Stimulated activated CD8-positive, alpha-beta memory T cell treated with anti-CD3 and anti-CD28 coated beads, Interleukin-15, amount 100 ng/mL, for 1 hour (primary cell): ENCODE measurements around the gene AOPEP.

Experiments used
- DNase-seq: peaks from one replicate; pipeline ENCODE4 v3.0.0-alpha.2; 2020; ENCODE audit warnings: low read depth

The AOPEP gene

GRCh38 chr9:95062596-95063065 is 336.1 kb downstream of the AOPEP start:
- no peak for DNase-seq

- no peak for DNase-seq
Observed at GRCh38 chr9:95063300-95063699, 336.8 kb downstream of the AOPEP start.

- DNase-seq, result no peak
Observed at GRCh38 chr9:95065224-95065623, 338.7 kb downstream of the AOPEP start.

GRCh38 chr9:95067057-95067456 is 340.6 kb downstream of the AOPEP start:
- DNase-seq, result no peak

GRCh38 chr9:95067897-95068296 is 341.4 kb downstream of the AOPEP start:
- no peak for DNase-seq

GRCh38 chr9:95070549-95071021 is 344.1 kb downstream of the AOPEP start:
- DNase-seq, result no peak

- DNase-seq, result no peak
Observed at GRCh38 chr9:95071450-95071849, 345.0 kb downstream of the AOPEP start.

GRCh38 chr9:95071925-95072324 is 345.4 kb downstream of the AOPEP start:
- no peak for DNase-seq

- no peak for DNase-seq
Observed at GRCh38 chr9:95073042-95073607, 346.6 kb downstream of the AOPEP start.

- no peak for DNase-seq
Observed at GRCh38 chr9:95073918-95074317, 347.4 kb downstream of the AOPEP start.

GRCh38 chr9:95074632-95075031 is 348.1 kb downstream of the AOPEP start:
- no peak for DNase-seq

GRCh38 chr9:95075700-95076099 is 349.2 kb downstream of the AOPEP start:
- no peak for DNase-seq

GRCh38 chr9:95076696-95077052 is 350.2 kb downstream of the AOPEP start:
- no peak for DNase-seq

- DNase-seq, result no peak
Observed at GRCh38 chr9:95077053-95077765, 350.7 kb downstream of the AOPEP start.

GRCh38 chr9:95077766-95078370 is 351.4 kb downstream of the AOPEP start:
- no peak for DNase-seq

GRCh38 chr9:95078511-95078910 is 352.0 kb downstream of the AOPEP start:
- DNase-seq, result no peak

GRCh38 chr9:95078939-95079338 is 352.4 kb downstream of the AOPEP start:
- no peak for DNase-seq

GRCh38 chr9:95079461-95079860 is 353.0 kb downstream of the AOPEP start:
- no peak for DNase-seq

- no peak for DNase-seq
Observed at GRCh38 chr9:95080961-95081647, 354.6 kb downstream of the AOPEP start.

GRCh38 chr9:95081998-95082397 is 355.5 kb downstream of the AOPEP start:
- DNase-seq, result no peak

GRCh38 chr9:95082401-95083084 is 356.0 kb downstream of the AOPEP start:
- DNase-seq, result no peak

- DNase-seq, result no peak
Observed at GRCh38 chr9:95083086-95083768, 356.7 kb downstream of the AOPEP start.
